ENCODE results near the gene CCR9. TPM values are rescaled to one million over a fixed set of nuclear protein-coding genes. Genes with fewer than 3 reads are reported as not detected.

Gene CCR9
- total and polyA plus RNA-seq, 3 donors from 2014 or later: 0.19 to 0.25 TPM; not detected in 1

DNA sequence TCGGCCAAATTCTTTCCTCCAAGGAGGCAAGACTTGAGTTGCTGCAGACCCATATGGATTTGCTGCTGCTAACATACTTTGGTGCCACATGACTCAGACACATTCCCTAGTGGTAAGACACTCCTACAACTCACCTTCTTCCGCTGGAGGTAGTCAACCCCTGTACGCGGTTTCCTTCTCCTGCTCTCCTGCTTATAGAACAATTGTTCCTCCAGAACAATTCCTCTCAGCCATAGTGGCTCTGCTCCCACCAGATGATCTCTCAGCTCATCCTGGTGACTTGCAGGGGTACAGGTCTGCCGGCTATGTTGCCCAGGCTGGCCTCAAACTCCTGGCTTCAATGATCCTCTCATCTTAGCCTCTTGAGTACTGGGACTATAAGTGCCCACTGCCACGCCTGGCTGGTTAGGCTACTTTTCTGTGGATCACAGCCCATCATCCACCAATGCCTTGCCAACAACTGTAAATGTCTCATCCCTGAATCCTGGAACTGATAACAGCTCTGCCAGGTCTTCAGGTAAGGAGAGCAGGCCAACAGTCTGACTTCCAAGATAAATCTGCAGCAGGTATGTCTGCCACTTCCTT lies 54.5 kb downstream of the CCR9 start:
- TF ChIP-seq POLR2A (IDR thresholded peaks at IDR 0.05): no peak
- TF ChIP-seq, protein P1, sequence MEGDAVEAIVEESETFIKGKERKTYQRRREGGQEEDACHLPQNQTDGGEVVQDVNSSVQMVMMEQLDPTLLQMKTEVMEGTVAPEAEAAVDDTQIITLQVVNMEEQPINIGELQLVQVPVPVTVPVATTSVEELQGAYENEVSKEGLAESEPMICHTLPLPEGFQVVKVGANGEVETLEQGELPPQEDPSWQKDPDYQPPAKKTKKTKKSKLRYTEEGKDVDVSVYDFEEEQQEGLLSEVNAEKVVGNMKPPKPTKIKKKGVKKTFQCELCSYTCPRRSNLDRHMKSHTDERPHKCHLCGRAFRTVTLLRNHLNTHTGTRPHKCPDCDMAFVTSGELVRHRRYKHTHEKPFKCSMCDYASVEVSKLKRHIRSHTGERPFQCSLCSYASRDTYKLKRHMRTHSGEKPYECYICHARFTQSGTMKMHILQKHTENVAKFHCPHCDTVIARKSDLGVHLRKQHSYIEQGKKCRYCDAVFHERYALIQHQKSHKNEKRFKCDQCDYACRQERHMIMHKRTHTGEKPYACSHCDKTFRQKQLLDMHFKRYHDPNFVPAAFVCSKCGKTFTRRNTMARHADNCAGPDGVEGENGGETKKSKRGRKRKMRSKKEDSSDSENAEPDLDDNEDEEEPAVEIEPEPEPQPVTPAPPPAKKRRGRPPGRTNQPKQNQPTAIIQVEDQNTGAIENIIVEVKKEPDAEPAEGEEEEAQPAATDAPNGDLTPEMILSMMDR (IDR thresholded peaks at IDR 0.05): no peak
- no peaks in the 10 kb centered on the region for H3K27me3 ChIP-seq
- 87 to 95% methylated on average over 6 of the region's 6 CpGs for WGBS, 2 donors
- H3K9me3 ChIP-seq: no peaks in the 10 kb centered on the region
- no peak overlapping the region for H3K4me3 ChIP-seq
- no peaks in the 10 kb centered on the region for H3K36me3 ChIP-seq (ENCODE audit: low read depth, missing control alignments)
- no peak for DNase-seq
- H3K27ac ChIP-seq: no peak overlapping the region
- intact Hi-C loops (cut with DNase I; ENCODE audit: low total_unique reads): loop anchor here (5.0 kb wide), 1 partner anchor 136 kb away; no protein-coding TSS in a partner anchor
- no peaks in the 10 kb centered on the region for H3K4me1 ChIP-seq

DNA sequence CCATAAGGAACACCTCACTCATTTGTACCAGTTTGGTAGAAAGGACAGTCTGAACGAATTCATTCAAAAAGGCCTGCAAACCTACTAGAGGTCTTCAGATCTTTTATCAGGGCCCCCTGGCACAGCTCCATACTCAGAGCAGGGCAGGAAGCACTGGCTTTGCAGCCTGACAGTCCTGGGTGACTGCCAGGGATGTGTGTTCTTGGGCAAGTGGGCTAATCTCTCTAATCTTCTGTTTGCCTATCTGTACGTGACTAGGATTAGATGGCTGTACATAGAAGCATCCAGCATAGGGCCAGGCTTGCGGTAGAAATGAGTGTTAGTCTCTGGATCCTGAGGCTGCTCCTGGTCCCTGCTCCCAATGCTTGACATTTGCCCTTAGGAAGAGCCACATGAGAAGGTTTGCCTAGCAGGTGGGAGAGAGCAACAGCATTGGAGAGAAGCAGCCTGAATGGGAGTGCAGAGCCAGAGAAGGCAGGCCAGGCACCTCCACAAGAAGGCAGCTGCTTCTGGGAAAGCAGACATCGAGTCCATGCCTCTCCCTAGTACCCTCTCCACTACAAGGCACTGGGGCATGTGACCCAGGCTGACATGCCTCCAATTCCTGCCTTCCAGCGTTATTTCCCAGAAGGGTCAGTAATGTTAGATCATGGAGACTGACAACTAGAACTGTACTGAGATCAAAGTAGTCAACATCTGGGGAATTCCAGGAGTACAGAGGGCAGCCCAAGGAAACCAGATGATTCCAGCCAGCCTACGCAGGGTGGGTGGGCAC lies 55.9 kb downstream of the CCR9 start:
- no peak overlapping the region for H3K4me3 ChIP-seq
- H3K27me3 ChIP-seq: no peaks in the 10 kb centered on the region
- 65 to 77% methylated on average over 4 to 6 of the region's 6 CpGs for WGBS, 2 donors
- DNase-seq: no peak
- H3K4me1 ChIP-seq: no peaks in the 10 kb centered on the region
- no peaks in the 10 kb centered on the region for H3K36me3 ChIP-seq (ENCODE audit: low read depth, missing control alignments)
- H3K27ac ChIP-seq: no peak overlapping the region
- intact Hi-C loops (cut with DNase I; ENCODE audit: low total_unique reads): loop anchor here (5.0 kb wide), 1 partner anchor 135 kb away; no protein-coding TSS in a partner anchor
- TF ChIP-seq, protein P1 (IDR thresholded peaks at IDR 0.05): no peak
- no peak for TF ChIP-seq POLR2A (IDR thresholded peaks at IDR 0.05)
- H3K9me3 ChIP-seq: no peaks in the 10 kb centered on the region

DNA sequence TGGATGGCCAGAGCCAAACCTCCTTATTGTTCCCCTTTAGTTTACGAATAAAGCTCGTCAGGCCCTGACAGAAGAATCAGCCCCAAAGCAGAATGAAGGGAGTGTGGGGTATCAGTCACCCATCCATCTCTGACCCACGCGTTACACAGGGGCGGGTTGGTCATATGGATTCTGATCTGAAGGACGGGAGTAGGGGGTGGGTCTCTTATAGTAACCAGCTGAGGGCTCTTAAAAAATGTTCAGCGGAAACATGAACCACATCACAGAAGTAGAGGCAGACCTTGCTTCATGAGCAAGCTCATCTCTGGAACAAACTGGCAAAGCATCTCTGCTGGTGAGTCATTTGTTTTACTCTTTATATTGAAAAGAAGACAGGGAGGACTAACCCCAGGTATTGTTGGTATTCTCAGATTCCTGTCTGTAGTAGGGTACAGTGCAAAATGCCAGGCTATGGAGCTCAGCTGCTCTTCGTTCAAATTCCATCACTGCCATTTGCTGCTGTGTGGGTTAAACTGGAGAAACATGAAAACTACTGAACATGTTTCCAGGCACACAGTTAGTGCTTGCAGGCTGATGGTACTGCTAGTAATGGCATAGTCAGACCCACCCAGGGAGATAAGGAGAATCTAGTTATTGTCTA lies 57.0 kb downstream of the CCR9 start, which contains the start of gene CXCR6:
CXCR6 (plus strand) TSS at position 258 of the 640 bp plus-strand sequence. CDS start 3,018 bp downstream, outside the sequence.
- no peak for TF ChIP-seq POLR2A (IDR thresholded peaks at IDR 0.05)
- TF ChIP-seq, protein P1 (IDR thresholded peaks at IDR 0.05): no peak
- H3K4me3 ChIP-seq: no peak within 1 kb of the TSS
- no peaks in the 10 kb centered on the region for H3K4me1 ChIP-seq
- intact Hi-C loops (cut with DNase I; ENCODE audit: low total_unique reads): loop anchor here (5.0 kb wide), 1 partner anchor 134 kb away; no protein-coding TSS in a partner anchor
- 90 to 92% methylated on average over 8 of the region's 8 CpGs for WGBS, 2 donors
- H3K27ac ChIP-seq: no peak within 1 kb of the TSS
- no peaks in the 10 kb centered on the region for H3K9me3 ChIP-seq
- no peaks in the 10 kb centered on the region for H3K27me3 ChIP-seq
- DNase-seq: no peak
- H3K36me3 ChIP-seq (ENCODE audit: low read depth, missing control alignments): no peaks in the 10 kb centered on the region

DNA sequence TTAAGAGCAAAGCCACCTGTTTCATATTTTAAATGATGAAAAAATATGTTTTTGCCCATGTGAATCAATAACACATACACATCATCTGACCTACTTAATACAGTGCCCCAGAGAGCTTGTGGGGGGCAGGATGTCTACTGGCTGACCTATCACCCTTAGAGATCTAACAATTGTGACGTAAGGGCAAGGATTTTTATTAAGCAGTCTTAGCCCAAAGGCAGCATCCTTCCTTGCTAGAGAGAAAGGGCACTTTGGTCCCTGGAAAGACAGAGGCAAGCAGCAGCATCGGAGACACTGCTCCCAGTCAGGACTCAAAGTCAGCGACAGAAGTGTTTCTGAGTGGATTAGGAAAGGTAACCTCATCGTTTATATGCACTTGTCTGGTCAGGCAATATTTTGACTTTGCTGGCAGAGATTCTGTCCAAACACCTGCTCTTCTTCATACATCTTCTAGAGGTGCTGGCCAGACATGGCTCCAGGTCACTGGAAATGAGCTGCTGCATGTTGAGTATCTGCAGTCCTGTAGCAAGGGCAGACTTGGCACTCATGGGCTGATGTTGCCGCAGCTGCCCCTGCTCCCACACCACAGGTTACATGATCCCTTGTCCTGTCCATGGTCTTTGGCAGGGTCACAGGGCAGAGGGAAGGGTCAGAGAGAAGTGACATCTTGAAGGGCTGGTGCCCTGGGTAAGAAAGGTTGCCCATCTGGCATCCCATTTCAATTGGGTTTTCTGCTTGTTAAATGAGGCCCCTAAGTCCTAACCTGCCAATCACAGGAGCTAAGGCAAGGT lies 58.7 kb downstream of the CCR9 start:
- 89 to 90% methylated on average over 4 to 5 of the region's 5 CpGs for WGBS, 2 donors
- Histone ChIP-seq H3K27ac (no peak overlapping the region), H3K27me3 (no peaks in the 10 kb centered on the region), H3K4me3 (no peak overlapping the region), H3K36me3 (ENCODE audit: low read depth, missing control alignments) (no peaks in the 10 kb centered on the region), H3K9me3 (no peaks in the 10 kb centered on the region), H3K4me1 (no peaks in the 10 kb centered on the region)
- DNase-seq: no peak
- TF ChIP-seq, protein P1 (IDR thresholded peaks at IDR 0.05): no peak
- TF ChIP-seq POLR2A (IDR thresholded peaks at IDR 0.05): no peak
- intact Hi-C loops (cut with DNase I; ENCODE audit: low total_unique reads): loop anchor here (5.0 kb wide), 1 partner anchor 132 kb away; no protein-coding TSS in a partner anchor

Data from testis (tissue), 3 donors.